A673 (cell line): ENCODE data around the gene RIIAD1. TPM values are rescaled to one million over a fixed set of nuclear protein-coding genes. Genes with fewer than 3 reads are reported as not detected.
A peak's percentile ranks its signal among the peaks of the same experiment; 100 is the strongest.
"Not testable (repeated sequence)": the region's sequence is repeated elsewhere in the genome, so short reads cannot be mapped to it uniquely, and the experiment has no call there.

ENCODE experiments used
- BruUV-seq: library from RNA; stranded (reverse); fragments of 400-500 nt; replicated peaks from 2 replicates; lab custom pipeline; 2021; lab: Mats Ljungman, UMichigan
- CTCF ChIA-PET: fragments of 300-600 bp; sonication (Branson Sonifier 250); formaldehyde crosslinking; loops from one replicate; lab custom pipeline; 2022; ENCODE audit warnings: antibody characterized with exemption; lab: Charles Lee
- POLR2A ChIA-PET: fragments of 300-600 bp; sonication (Branson Sonifier 250); formaldehyde crosslinking; loops from one replicate; lab custom pipeline; 2022; ENCODE audit warnings: antibody characterized with exemption; ENCODE audit not compliant: low non-redundant PET; lab: Charles Lee
- DNase-seq: peaks from one replicate; pipeline ENCODE4 v3.0.0-alpha.2; 2015; ENCODE audit warnings: low spot score
- H3K27ac ChIP-seq: fragments of 200-600 bp; sonication (generic); 2 replicates; pipeline ENCODE4 v1.5.1; 2016; ENCODE audit warnings: mixed run types, low read depth, mild to moderate bottlenecking, mixed read lengths, antibody characterized with exemption, low read length; ENCODE audit not compliant: poor library complexity, severe bottlenecking
- H3K27me3 ChIP-seq: fragments of 200-600 bp; sonication (generic); replicated peaks from 2 replicates; pipeline ENCODE4 v1.6.1; 2017; ENCODE audit warnings: mixed run types, low read depth, mild to moderate bottlenecking, mixed read lengths, antibody characterized with exemption, low read length; ENCODE audit not compliant: insufficient read depth, poor library complexity
- H3K36me3 ChIP-seq: fragments of 200-600 bp; sonication (generic); 2 replicates; pipeline ENCODE4 v1.6.1; 2016; ENCODE audit warnings: mixed run types, mild to moderate bottlenecking, mixed read lengths, antibody characterized with exemption, low read length; ENCODE audit not compliant: insufficient read depth, poor library complexity, severe bottlenecking
- H3K4me1 ChIP-seq: fragments of 200-600 bp; sonication (generic); 2 replicates; pipeline ENCODE4 v1.6.1; 2017; ENCODE audit warnings: mixed run types, mild to moderate bottlenecking, mixed read lengths, antibody characterized with exemption, low read length; ENCODE audit not compliant: insufficient read depth, poor library complexity, severe bottlenecking
- H3K4me3 ChIP-seq: fragments of 200-600 bp; sonication (generic); 2 replicates; pipeline ENCODE4 v1.5.1; 2016; ENCODE audit warnings: low read depth, mixed run types, mild to moderate bottlenecking, mixed read lengths, low read length; ENCODE audit not compliant: poor library complexity, severe bottlenecking
- H3K9me3 ChIP-seq: fragments of 200-600 bp; sonication (generic); 2 replicates; pipeline ENCODE4 v1.6.1; 2016; ENCODE audit warnings: mixed run types, low read depth, mild to moderate bottlenecking, mixed read lengths, antibody characterized with exemption, low read length; ENCODE audit not compliant: poor library complexity, severe bottlenecking
- EZH2 ChIP-seq: fragments of 200-600 bp; sonication (generic); IDR thresholded peaks from 2 replicates; pipeline ENCODE4 v1.6.1; 2017; ENCODE audit warnings: borderline replicate concordance, low read depth, mild to moderate bottlenecking, mixed read lengths, antibody characterized with exemption, low read length; ENCODE audit not compliant: poor library complexity, severe bottlenecking
- intact Hi-C: fragments of 100-400 bp; cut with micrococcal nuclease; formaldehyde crosslinking; loops from one replicate; pipeline ENCODE4 v1.10.0; 2022; ENCODE audit not compliant: unreplicated experiment
- total RNA-seq: library from RNA; stranded (reverse); gene quantifications from 2 replicates; pipeline ENCODE4 v1.2.3, GENCODE V29; 2021
- TF ChIP-seq, protein P1 (sequence below): fragments of 300-800, 200-600 bp; sonication (generic); conservative IDR thresholded peaks from 2 replicates; pipeline ENCODE4 v1.5.1; 2017; ENCODE audit warnings: low read depth, mild to moderate bottlenecking, antibody characterized with exemption, low read length, moderate library complexity, mixed read lengths

The RIIAD1 gene
- total RNA-seq, 1 experiment from 2014 or later: not detected

DNA sequence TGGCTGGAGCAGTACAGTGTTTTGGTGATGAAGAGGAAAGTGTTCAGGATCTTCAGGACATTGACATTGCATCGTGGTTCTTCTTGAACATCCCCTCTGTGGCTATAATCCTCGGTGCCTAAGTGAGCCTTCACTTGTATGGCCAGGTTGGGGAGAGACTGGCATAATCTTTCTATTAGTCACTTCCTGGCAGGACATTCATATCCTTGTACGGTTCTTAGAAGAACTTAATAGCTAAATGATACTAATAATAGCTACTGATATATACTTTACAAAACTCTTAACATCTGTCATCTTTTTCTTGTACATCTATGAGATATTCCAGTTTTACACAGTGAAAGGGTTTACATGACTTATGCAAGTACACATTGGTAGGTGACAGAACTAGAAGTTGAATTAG is 40.5 kb upstream of the RIIAD1 start:
- peaks cover 9% of the 10 kb centered on the region for H3K36me3 ChIP-seq
- no peaks in the 10 kb centered on the region for H3K9me3 ChIP-seq
- intact Hi-C loops: no loop called here
- no peaks in the 10 kb centered on the region for H3K27me3 ChIP-seq
- H3K4me1 ChIP-seq: peaks cover 8% of the 10 kb centered on the region
- no TSS peak for BruUV-seq
- DNase-seq: peak; percentile 68
- no peak overlapping the region for H3K4me3 ChIP-seq
- no peak overlapping the region for H3K27ac ChIP-seq
- TF ChIP-seq, protein P1, sequence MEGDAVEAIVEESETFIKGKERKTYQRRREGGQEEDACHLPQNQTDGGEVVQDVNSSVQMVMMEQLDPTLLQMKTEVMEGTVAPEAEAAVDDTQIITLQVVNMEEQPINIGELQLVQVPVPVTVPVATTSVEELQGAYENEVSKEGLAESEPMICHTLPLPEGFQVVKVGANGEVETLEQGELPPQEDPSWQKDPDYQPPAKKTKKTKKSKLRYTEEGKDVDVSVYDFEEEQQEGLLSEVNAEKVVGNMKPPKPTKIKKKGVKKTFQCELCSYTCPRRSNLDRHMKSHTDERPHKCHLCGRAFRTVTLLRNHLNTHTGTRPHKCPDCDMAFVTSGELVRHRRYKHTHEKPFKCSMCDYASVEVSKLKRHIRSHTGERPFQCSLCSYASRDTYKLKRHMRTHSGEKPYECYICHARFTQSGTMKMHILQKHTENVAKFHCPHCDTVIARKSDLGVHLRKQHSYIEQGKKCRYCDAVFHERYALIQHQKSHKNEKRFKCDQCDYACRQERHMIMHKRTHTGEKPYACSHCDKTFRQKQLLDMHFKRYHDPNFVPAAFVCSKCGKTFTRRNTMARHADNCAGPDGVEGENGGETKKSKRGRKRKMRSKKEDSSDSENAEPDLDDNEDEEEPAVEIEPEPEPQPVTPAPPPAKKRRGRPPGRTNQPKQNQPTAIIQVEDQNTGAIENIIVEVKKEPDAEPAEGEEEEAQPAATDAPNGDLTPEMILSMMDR: no peak
- TF ChIP-seq EZH2: no peak
- POLR2A ChIA-PET: no interaction called here
- CTCF ChIA-PET: interaction anchor here (0.7 kb wide), 1 partner anchor 193 kb away, joined by 5 read pairs; no protein-coding TSS in a partner anchor

DNA sequence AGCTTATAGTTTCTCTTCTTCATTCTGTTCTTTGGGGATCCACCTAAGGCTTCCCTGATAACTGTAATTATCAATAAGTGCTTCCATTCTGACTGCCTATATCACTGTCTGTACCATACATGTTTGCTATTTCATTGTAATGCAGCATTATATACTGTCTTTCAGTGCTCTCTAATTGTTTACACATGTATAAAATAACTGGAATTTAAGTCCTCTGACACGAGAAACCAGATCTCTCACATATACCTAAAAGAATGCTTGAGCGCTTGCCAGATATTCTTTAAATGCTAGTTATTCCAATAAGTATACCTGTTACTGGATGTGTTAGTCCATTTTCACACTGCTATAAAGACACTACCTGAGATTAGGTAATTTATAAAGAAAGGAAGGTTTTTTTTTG is 39.4 kb upstream of the RIIAD1 start:
- no peak for DNase-seq
- ChIA-PET CTCF (no interaction called here), POLR2A (no interaction called here)
- TF ChIP-seq, protein P1: no peak
- TF ChIP-seq EZH2: no peak
- H3K27me3 ChIP-seq: no peaks in the 10 kb centered on the region
- peaks cover 9% of the 10 kb centered on the region for H3K36me3 ChIP-seq
- no peak overlapping the region for H3K27ac ChIP-seq
- H3K4me3 ChIP-seq: no peak overlapping the region
- peaks cover 8% of the 10 kb centered on the region for H3K4me1 ChIP-seq
- no TSS peak for BruUV-seq
- intact Hi-C loops: no loop called here
- no peaks in the 10 kb centered on the region for H3K9me3 ChIP-seq

DNA sequence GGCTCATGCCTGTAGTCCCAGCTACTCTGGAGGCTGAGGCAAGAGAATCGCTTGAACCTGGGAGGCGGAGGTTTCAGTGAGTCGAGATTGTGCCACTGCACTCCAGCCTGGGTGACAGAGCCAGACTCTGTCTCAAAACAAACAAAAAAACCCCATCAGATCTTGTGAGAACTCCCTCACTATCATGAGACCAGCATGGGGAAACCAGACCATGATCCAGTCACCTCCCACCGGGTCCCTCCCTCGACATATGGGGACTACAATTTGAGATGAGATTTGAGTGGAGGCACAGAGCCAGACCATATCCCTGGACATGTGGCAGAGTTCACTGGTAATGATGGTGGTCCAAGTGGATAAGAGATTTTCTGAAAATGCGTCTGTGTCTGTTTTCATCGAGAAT is 38.4 kb upstream of the RIIAD1 start:
- H3K4me1 ChIP-seq, POLR2A ChIA-PET, H3K4me3 ChIP-seq, H3K27me3 ChIP-seq, CTCF ChIA-PET, DNase-seq, BruUV-seq, H3K9me3 ChIP-seq, intact Hi-C loops, H3K36me3 ChIP-seq, H3K27ac ChIP-seq: not testable (repeated sequence)

DNA sequence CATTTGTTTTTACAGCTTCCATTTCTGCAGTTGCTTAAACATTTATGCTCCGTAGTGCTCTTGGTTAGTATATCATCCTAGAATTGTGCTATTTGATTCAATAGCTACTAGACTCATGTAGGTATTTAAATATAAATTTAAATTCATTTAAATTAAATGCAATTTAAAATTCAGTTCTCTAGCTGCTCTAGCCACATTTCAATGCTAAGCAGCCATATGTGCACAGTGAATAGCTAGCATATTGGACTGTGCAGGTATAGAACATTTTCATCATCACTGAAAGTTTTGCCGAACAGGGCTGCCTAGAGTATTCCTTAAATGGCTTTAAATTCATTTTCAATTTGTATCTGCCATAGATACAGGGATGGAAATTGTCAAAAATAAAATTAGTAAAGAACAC is 37.2 kb upstream of the RIIAD1 start:
- H3K27ac ChIP-seq: no peak overlapping the region
- intact Hi-C loops: no loop called here
- no peak for DNase-seq
- no TSS peak for BruUV-seq
- no peaks in the 10 kb centered on the region for H3K27me3 ChIP-seq
- peaks cover 6% of the 10 kb centered on the region for H3K36me3 ChIP-seq
- H3K4me3 ChIP-seq: no peak overlapping the region
- peaks cover 8% of the 10 kb centered on the region for H3K4me1 ChIP-seq
- CTCF ChIA-PET: no interaction called here
- TF ChIP-seq EZH2: no peak
- TF ChIP-seq, protein P1: no peak
- no peaks in the 10 kb centered on the region for H3K9me3 ChIP-seq
- POLR2A ChIA-PET: no interaction called here
